ENCODE data around the gene FMO2.
A peak's percentile ranks its signal among the peaks of the same experiment; 100 is the strongest.

The FMO2 gene

DNA sequence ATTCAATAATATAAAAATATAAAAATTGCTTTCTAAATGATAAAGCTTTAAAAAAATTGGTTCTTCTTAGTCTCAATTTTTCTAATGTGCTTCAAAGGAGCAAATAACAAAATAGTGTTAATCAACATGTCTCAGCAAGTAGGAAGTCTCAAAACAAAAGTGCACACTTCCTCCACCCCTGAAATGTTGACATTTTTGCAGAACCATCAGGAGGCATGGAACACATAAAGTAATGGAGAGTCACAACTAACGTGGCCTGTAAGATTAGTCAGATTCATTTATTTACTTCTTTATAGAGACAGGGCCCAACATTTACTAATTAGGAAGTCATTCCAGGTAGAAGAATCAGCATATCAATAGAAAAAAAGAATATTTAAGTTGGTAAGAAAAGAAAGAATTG lies 34.9 kb upstream of the FMO2 start:
- Histone ChIP-seq H3K4me3 (ENCODE audit: low read depth, low read length) (no peak overlapping the region), H3K23ac (ENCODE audit: low read length) (no peak overlapping the region), H4K8ac (ENCODE audit: low read depth, low read length) (no peak overlapping the region), H2AFZ (ENCODE audit: insufficient read depth, low read length, poor library complexity) (no peak overlapping the region), H3K9ac (ENCODE audit: low read length) (no peak overlapping the region), H3K18ac (ENCODE audit: low read length) (no peak overlapping the region), H3K79me1 (ENCODE audit: low read length) (no peaks in the 10 kb centered on the region), H3K27ac (ENCODE audit: low read depth, low read length) (no peak overlapping the region), H2BK120ac (ENCODE audit: insufficient read depth, low read length, poor library complexity) (no peak overlapping the region), H3K27me3 (ENCODE audit: insufficient read depth, low read length) (no peaks in the 10 kb centered on the region), H3K4me2 (ENCODE audit: low read length) (no peak overlapping the region), H2BK12ac (ENCODE audit: low read length) (no peak overlapping the region), H3K4ac (ENCODE audit: low read depth, low read length) (no peak overlapping the region), H4K12ac (ENCODE audit: low read depth, low read length) (no peak overlapping the region), H2AK5ac (ENCODE audit: low read length) (no peak overlapping the region), H3K14ac (ENCODE audit: low read length) (no peak overlapping the region), H3K4me1 (ENCODE audit: control insufficient read depth in 1 of 2, insufficient read depth in 2 of 2, low read length in 2 of 2) (no peaks in the 10 kb centered on the region), H4K91ac (ENCODE audit: low read depth, low read length) (no peak overlapping the region), H3K79me2 (ENCODE audit: control insufficient read depth, insufficient read depth, low read length, poor library complexity) (no peaks in the 10 kb centered on the region), H2BK5ac (ENCODE audit: low read depth, low read length, poor library complexity) (no peak overlapping the region), H3K9me3 (ENCODE audit: insufficient read depth, low read depth, low read length) (no peaks in the 10 kb centered on the region), H3K36me3 (ENCODE audit: control insufficient read depth in 1 of 2, insufficient read depth in 2 of 2, low read length in 2 of 2) (no peaks in the 10 kb centered on the region)
- WGBS (ENCODE audit: extremely low coverage, insufficient coverage, insufficient read length), result no CpG with 5 or more reads among the region's 1 CpG
- DNase-seq, result no peak

DNA sequence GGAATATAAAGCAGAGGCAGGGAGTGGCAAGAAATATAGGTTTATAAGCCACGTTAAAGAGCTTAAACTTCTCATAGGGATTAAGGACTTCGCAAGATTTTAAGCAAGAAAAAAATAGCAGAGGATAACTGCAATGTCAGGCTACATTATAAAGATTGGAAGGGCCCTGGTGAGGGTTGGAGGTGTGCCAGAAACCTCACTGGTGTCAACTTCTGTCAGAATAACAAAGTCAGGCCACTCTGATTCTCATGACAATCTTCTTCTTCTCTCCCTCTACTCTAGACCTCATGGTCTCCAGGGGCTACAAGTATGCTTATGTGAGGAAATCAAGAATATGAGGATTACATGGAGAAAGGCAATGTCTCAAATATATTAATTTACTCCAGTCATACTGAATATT lies 32.6 kb upstream of the FMO2 start:
- no peak overlapping the region for H3K9ac ChIP-seq (ENCODE audit: low read length)
- H3K4ac ChIP-seq (ENCODE audit: low read depth, low read length), result no peak overlapping the region
- no peaks in the 10 kb centered on the region for H3K27me3 ChIP-seq (ENCODE audit: insufficient read depth, low read length)
- H4K12ac ChIP-seq (ENCODE audit: low read depth, low read length), result no peak overlapping the region
- H3K4me3 ChIP-seq (ENCODE audit: low read depth, low read length), result no peak overlapping the region
- H2BK120ac ChIP-seq (ENCODE audit: insufficient read depth, low read length, poor library complexity), result no peak overlapping the region
- no peaks in the 10 kb centered on the region for H3K9me3 ChIP-seq (ENCODE audit: insufficient read depth, low read depth, low read length)
- no peak overlapping the region for H2BK5ac ChIP-seq (ENCODE audit: low read depth, low read length, poor library complexity)
- H3K36me3 ChIP-seq (ENCODE audit: control insufficient read depth in 1 of 2, insufficient read depth in 2 of 2, low read length in 2 of 2), result no peaks in the 10 kb centered on the region
- H2BK12ac ChIP-seq (ENCODE audit: low read length), result no peak overlapping the region
- no peak overlapping the region for H3K4me2 ChIP-seq (ENCODE audit: low read length)
- no peak overlapping the region for H2AK5ac ChIP-seq (ENCODE audit: low read length)
- H3K79me1 ChIP-seq (ENCODE audit: low read length), result no peaks in the 10 kb centered on the region
- H3K23ac ChIP-seq (ENCODE audit: low read length), result no peak overlapping the region
- H4K8ac ChIP-seq (ENCODE audit: low read depth, low read length), result no peak overlapping the region
- H3K14ac ChIP-seq (ENCODE audit: low read length), result no peak overlapping the region
- no CpG with 5 or more reads among the region's 2 CpGs for WGBS (ENCODE audit: extremely low coverage, insufficient coverage, insufficient read length)
- H3K18ac ChIP-seq (ENCODE audit: low read length), result no peak overlapping the region
- H3K27ac ChIP-seq (ENCODE audit: low read depth, low read length), result no peak overlapping the region
- no peak for DNase-seq
- H3K4me1 ChIP-seq (ENCODE audit: control insufficient read depth in 1 of 2, insufficient read depth in 2 of 2, low read length in 2 of 2), result no peaks in the 10 kb centered on the region
- no peak overlapping the region for H2AFZ ChIP-seq (ENCODE audit: insufficient read depth, low read length, poor library complexity)
- H4K91ac ChIP-seq (ENCODE audit: low read depth, low read length), result no peak overlapping the region
- H3K79me2 ChIP-seq (ENCODE audit: control insufficient read depth, insufficient read depth, low read length, poor library complexity), result no peaks in the 10 kb centered on the region

DNA sequence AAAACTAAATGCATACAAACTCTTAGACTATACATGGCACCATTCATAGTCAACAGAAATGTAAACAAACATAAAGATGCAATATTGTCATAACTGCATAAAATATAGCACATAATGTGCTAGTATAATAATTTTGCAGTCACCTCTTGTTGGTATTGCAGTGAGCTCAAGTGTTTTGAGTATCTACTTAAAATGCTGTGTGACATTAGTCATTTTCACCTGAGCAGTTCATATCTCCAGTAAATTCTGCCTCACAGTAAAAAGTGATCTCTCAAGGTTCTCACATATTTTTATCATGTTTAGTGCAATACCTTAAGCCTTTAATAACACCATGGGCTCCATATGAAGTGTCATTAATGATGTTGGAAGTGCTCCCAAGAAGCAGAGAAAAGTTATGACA lies 29.6 kb upstream of the FMO2 start:
- no peak overlapping the region for H4K91ac ChIP-seq (ENCODE audit: low read depth, low read length)
- H3K9me3 ChIP-seq (ENCODE audit: insufficient read depth, low read depth, low read length), result no peaks in the 10 kb centered on the region
- no peak for DNase-seq
- H3K79me2 ChIP-seq (ENCODE audit: control insufficient read depth, insufficient read depth, low read length, poor library complexity), result no peaks in the 10 kb centered on the region
- H3K23ac ChIP-seq (ENCODE audit: low read length), result no peak overlapping the region
- H3K14ac ChIP-seq (ENCODE audit: low read length), result no peak overlapping the region
- no peak overlapping the region for H2BK5ac ChIP-seq (ENCODE audit: low read depth, low read length, poor library complexity)
- no peak overlapping the region for H2AFZ ChIP-seq (ENCODE audit: insufficient read depth, low read length, poor library complexity)
- H3K27ac ChIP-seq (ENCODE audit: low read depth, low read length), result no peak overlapping the region
- H2AK5ac ChIP-seq (ENCODE audit: low read length), result no peak overlapping the region
- no peaks in the 10 kb centered on the region for H3K4me1 ChIP-seq (ENCODE audit: control insufficient read depth in 1 of 2, insufficient read depth in 2 of 2, low read length in 2 of 2)
- H3K4me3 ChIP-seq (ENCODE audit: low read depth, low read length), result no peak overlapping the region
- H3K4me2 ChIP-seq (ENCODE audit: low read length), result no peak overlapping the region
- H3K79me1 ChIP-seq (ENCODE audit: low read length), result no peaks in the 10 kb centered on the region
- H2BK12ac ChIP-seq (ENCODE audit: low read length), result no peak overlapping the region
- H4K12ac ChIP-seq (ENCODE audit: low read depth, low read length), result no peak overlapping the region
- no peak overlapping the region for H4K8ac ChIP-seq (ENCODE audit: low read depth, low read length)
- no peak overlapping the region for H3K4ac ChIP-seq (ENCODE audit: low read depth, low read length)
- H2BK120ac ChIP-seq (ENCODE audit: insufficient read depth, low read length, poor library complexity), result no peak overlapping the region
- no peaks in the 10 kb centered on the region for H3K36me3 ChIP-seq (ENCODE audit: control insufficient read depth in 1 of 2, insufficient read depth in 2 of 2, low read length in 2 of 2)
- H3K9ac ChIP-seq (ENCODE audit: low read length), result no peak overlapping the region
- H3K27me3 ChIP-seq (ENCODE audit: insufficient read depth, low read length), result no peaks in the 10 kb centered on the region
- H3K18ac ChIP-seq (ENCODE audit: low read length), result no peak overlapping the region

GRCh38 chr1:171158096-171158495 lies 27.0 kb upstream of the FMO2 start:
- no peak overlapping the region for H2AFZ ChIP-seq (ENCODE audit: insufficient read depth, low read length, poor library complexity)
- no peaks in the 10 kb centered on the region for H3K27me3 ChIP-seq (ENCODE audit: insufficient read depth, low read length)
- H3K9ac ChIP-seq (ENCODE audit: low read length), result no peak overlapping the region
- no peak overlapping the region for H4K91ac ChIP-seq (ENCODE audit: low read depth, low read length)
- H3K4ac ChIP-seq (ENCODE audit: low read depth, low read length), result no peak overlapping the region
- no peak overlapping the region for H3K23ac ChIP-seq (ENCODE audit: low read length)
- H3K4me2 ChIP-seq (ENCODE audit: low read length), result no peak overlapping the region
- H3K79me2 ChIP-seq (ENCODE audit: control insufficient read depth, insufficient read depth, low read length, poor library complexity), result no peaks in the 10 kb centered on the region
- WGBS (ENCODE audit: extremely low coverage, insufficient coverage, insufficient read length), result no CpG with 5 or more reads among the region's 5 CpGs
- no peak overlapping the region for H2BK12ac ChIP-seq (ENCODE audit: low read length)
- H2BK5ac ChIP-seq (ENCODE audit: low read depth, low read length, poor library complexity), result no peak overlapping the region
- H3K4me3 ChIP-seq (ENCODE audit: low read depth, low read length), result no peak overlapping the region
- no peaks in the 10 kb centered on the region for H3K4me1 ChIP-seq (ENCODE audit: control insufficient read depth in 1 of 2, insufficient read depth in 2 of 2, low read length in 2 of 2)
- no peaks in the 10 kb centered on the region for H3K9me3 ChIP-seq (ENCODE audit: insufficient read depth, low read depth, low read length)
- H3K27ac ChIP-seq (ENCODE audit: low read depth, low read length), result no peak overlapping the region
- no peaks in the 10 kb centered on the region for H3K79me1 ChIP-seq (ENCODE audit: low read length)
- no peak overlapping the region for H4K8ac ChIP-seq (ENCODE audit: low read depth, low read length)
- no peak overlapping the region for H3K18ac ChIP-seq (ENCODE audit: low read length)
- no peak overlapping the region for H3K14ac ChIP-seq (ENCODE audit: low read length)
- H2AK5ac ChIP-seq (ENCODE audit: low read length), result no peak overlapping the region
- no peak overlapping the region for H4K12ac ChIP-seq (ENCODE audit: low read depth, low read length)
- no peak overlapping the region for H2BK120ac ChIP-seq (ENCODE audit: insufficient read depth, low read length, poor library complexity)
- no peaks in the 10 kb centered on the region for H3K36me3 ChIP-seq (ENCODE audit: control insufficient read depth in 1 of 2, insufficient read depth in 2 of 2, low read length in 2 of 2)
- peak in 1 of 2 donors; percentile 62 for DNase-seq

- Histone ChIP-seq H3K14ac (ENCODE audit: low read length) (no peak overlapping the region), H2AFZ (ENCODE audit: insufficient read depth, low read length, poor library complexity) (no peak overlapping the region), H4K8ac (ENCODE audit: low read depth, low read length) (no peak overlapping the region), H3K36me3 (ENCODE audit: control insufficient read depth in 1 of 2, insufficient read depth in 2 of 2, low read length in 2 of 2) (no peaks in the 10 kb centered on the region), H2BK5ac (ENCODE audit: low read depth, low read length, poor library complexity) (no peak overlapping the region), H3K27ac (ENCODE audit: low read depth, low read length) (no peak overlapping the region), H3K4me1 (ENCODE audit: control insufficient read depth in 1 of 2, insufficient read depth in 2 of 2, low read length in 2 of 2) (no peaks in the 10 kb centered on the region), H3K23ac (ENCODE audit: low read length) (no peak overlapping the region), H2AK5ac (ENCODE audit: low read length) (no peak overlapping the region), H4K91ac (ENCODE audit: low read depth, low read length) (no peak overlapping the region), H3K18ac (ENCODE audit: low read length) (no peak overlapping the region), H3K79me1 (ENCODE audit: low read length) (no peaks in the 10 kb centered on the region), H3K9me3 (ENCODE audit: insufficient read depth, low read depth, low read length) (no peaks in the 10 kb centered on the region), H3K79me2 (ENCODE audit: control insufficient read depth, insufficient read depth, low read length, poor library complexity) (no peaks in the 10 kb centered on the region), H3K4ac (ENCODE audit: low read depth, low read length) (no peak overlapping the region), H3K9ac (ENCODE audit: low read length) (no peak overlapping the region), H3K4me2 (ENCODE audit: low read length) (no peak overlapping the region), H2BK12ac (ENCODE audit: low read length) (no peak overlapping the region), H2BK120ac (ENCODE audit: insufficient read depth, low read length, poor library complexity) (no peak overlapping the region), H3K4me3 (ENCODE audit: low read depth, low read length) (no peak overlapping the region), H3K27me3 (ENCODE audit: insufficient read depth, low read length) (no peaks in the 10 kb centered on the region), H4K12ac (ENCODE audit: low read depth, low read length) (no peak overlapping the region)
- no peak for DNase-seq
- no CpG with 5 or more reads among the region's 3 CpGs for WGBS (ENCODE audit: extremely low coverage, insufficient coverage, insufficient read length)
Measured at GRCh38 chr1:171158551-171158950, 26.5 kb upstream of the FMO2 start.
